GM21423 (cell line): Measurements from ENCODE around the gene ARHGAP28.
"Not testable (repeated sequence)": the region's sequence is repeated elsewhere in the genome, so short reads cannot be mapped to it uniquely, and the experiment has no call there.

ENCODE experiments used
- ATAC-seq: cut with Tn5 transposase; IDR thresholded peaks from one replicate; pipeline ENCODE4 v1.9.1; 2021; ENCODE audit warnings: mild to moderate bottlenecking, moderate library complexity; ENCODE audit not compliant: unreplicated experiment

Gene ARHGAP28

DNA sequence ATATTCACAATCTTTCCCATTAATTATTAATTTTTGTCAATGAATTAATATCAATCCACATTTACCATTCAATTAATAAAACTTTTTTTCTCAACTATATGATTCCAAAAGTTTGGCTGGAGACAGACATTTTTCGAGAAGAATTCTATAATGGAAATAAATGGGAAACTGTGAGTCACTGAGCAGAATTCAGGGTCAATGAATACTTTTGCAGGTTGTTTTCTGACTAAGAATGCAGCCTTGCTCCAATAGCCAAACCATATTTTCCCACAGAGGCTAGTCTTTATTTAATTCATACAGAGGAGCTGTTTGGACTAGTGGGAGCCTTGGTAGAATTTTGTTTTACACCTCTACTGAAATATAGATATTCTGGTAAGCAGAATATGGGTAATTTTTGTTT lies 82.3 kb downstream of the ARHGAP28 start:
- ATAC-seq = no peak

- ATAC-seq = no peak
Measured at GRCh38 chr18:6814882-6815425, 85.4 kb downstream of the ARHGAP28 start.

- no peak for ATAC-seq
Measured at GRCh38 chr18:6816154-6816553, 86.6 kb downstream of the ARHGAP28 start.

- no peak for ATAC-seq
Measured at GRCh38 chr18:6819332-6819731, 89.8 kb downstream of the ARHGAP28 start.

- ATAC-seq = no peak
Measured at GRCh38 chr18:6820314-6820713, 90.8 kb downstream of the ARHGAP28 start.

DNA sequence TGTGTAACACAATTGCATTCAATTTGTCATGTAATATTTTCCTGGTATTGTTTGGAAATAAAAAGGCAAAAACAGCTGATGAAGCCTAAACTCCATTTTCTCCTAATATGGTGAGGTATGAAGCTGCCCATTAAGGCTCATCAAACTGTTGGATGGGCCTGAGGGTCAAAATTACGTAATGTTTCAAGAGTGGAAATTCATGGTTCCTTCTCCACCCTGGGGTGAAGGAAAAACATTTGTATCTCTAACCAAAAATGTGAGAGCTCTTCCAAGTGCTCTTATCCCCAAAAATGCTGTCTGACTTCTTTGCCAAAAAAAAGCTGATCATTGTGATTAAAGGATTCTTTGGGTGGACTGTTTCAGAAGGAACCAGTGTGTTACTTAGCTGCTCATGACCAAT lies 91.8 kb downstream of the ARHGAP28 start:
- no peak for ATAC-seq

- not testable (repeated sequence) for ATAC-seq
Measured at GRCh38 chr18:6827161-6827560, 97.6 kb downstream of the ARHGAP28 start.

DNA sequence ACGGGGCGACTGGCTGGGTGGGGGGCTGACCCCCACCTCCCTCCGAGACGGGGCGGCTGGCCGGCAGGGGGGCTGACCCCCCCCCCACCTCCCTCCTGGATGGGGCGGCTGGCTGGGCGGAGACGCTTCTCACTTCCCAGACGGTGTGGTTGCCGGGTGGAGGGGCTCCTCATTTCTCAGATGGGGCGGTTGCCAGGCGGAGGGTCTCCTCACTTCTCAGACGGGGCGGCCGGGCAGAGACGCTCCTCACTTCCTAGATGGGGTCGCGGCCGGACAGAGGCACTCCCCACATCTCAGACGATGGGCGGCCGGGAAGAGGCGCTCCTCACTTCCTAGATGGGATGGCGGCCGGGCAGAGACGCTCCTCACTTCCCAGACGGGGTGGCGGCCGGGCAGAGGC lies 98.0 kb downstream of the ARHGAP28 start:
- ATAC-seq = not testable (repeated sequence)

GRCh38 chr18:6830916-6831315 lies 101.4 kb downstream of the ARHGAP28 start:
- no peak for ATAC-seq

DNA sequence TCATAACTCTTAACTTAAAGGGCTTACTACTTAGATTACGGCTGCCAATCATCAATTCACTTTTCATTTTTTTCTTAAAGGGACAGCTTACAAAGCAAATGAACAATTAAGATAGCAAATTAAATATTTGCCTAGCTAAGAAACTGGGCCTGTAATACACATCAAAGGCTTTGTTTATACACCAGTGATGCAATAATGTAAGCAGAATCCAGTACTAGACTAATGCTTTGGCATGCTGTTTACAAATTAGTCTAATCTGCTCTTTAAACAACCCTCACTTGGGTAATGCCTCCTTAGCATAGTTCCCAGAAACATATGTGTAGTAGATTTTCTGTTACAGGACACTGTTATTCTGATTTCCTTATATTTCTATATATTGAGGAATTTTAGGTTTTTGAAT lies 105.8 kb downstream of the ARHGAP28 start:
- ATAC-seq = no peak

DNA sequence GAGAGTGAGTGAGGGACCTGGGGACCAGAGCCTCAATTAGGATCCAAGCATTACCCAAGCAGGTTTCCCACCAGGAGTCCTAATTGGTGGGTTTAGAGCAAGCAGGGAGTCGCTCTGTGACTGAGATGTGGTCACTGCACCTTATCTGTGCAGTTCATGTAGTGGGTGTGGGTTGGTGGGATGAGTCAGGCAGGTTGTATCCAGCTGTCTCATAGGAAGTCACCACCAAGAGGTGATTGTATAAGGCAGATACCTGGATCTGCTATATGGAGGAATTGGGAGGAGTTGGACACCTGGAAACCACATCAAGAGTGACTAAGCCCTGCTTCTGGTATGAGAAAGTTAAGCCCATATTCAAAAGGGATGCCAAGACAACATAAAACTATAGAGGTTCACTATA lies 106.8 kb downstream of the ARHGAP28 start:
- ATAC-seq = no peak

DNA sequence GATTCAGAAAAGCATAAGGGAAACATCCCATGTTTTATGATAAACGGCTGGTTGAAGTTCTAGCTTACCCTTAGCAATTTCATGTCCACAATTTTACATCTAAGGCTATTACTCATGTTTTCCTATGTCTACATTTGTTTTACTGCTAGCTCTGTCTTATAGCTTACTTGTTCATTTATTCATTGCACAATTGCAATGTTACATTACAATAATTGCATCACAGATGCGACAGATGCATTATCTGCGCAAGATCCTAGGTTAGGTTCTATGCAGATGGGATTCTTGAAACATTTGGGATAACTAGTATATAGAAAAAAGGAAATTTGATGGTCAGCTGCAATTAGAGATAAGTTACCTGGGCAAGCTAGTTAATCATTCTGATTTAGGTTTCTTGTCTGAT lies 108.4 kb downstream of the ARHGAP28 start:
- ATAC-seq = no peak

GRCh38 chr18:6842081-6842480 lies 112.6 kb downstream of the ARHGAP28 start:
- no peak for ATAC-seq

- ATAC-seq = no peak
Measured at GRCh38 chr18:6843308-6843707, 113.8 kb downstream of the ARHGAP28 start.

DNA sequence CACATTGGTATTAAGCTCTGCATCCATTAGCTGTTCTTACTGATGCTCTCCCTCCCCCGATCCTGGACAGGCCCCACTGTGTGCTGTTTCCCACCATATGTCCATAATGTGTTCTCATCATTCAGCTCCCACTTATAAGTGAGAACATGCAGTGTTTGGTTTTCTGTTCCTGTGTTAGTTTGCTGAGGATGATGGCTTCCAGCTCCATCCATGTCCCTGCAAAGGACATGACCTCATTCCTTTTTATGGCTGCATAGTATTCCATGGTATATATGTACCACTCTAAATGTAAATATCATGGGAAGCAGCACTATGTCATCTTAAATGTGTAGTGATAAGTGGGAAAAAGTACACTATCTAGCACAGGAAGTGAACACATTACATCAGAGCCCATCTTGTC lies 116.0 kb downstream of the ARHGAP28 start:
- not testable (repeated sequence) for ATAC-seq

DNA sequence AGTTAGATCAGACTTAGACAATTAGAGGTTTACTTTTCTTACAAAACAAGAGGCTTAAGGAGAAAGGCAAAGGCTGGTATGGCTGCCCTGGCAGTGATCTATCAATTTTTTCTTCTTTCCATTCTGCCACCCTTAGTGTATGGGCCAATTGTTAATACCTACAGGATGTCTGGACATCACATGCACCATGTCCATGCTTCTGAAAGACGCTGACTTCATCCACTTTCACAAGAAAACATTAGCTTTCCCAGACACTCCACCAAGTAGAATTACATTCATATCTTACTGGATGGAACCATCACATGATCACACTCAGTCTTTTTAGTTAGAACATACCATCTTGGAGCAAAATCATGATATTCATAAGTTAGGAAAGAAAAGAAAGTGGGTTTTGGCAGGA lies 120.9 kb downstream of the ARHGAP28 start:
- no peak for ATAC-seq

DNA sequence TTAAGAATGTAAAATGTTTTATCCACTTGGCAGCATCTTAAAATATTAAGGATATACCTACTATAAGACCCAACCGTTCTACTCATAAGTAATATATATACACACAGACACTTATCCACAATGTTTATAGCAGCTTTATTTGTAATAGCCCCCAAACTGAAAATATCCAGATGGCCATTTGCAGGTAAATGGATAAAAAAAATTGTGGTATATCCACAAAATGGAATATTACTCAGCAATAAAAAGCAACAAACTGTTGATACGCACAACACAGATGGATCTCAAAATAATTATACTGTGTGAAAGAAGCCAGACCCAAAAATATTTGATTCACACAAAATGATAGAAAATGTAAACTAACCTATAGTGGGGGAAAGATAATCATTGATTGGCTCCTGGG lies 122.0 kb downstream of the ARHGAP28 start:
- no peak for ATAC-seq

GRCh38 chr18:6854811-6855210 lies 125.3 kb downstream of the ARHGAP28 start:
- no peak for ATAC-seq

DNA sequence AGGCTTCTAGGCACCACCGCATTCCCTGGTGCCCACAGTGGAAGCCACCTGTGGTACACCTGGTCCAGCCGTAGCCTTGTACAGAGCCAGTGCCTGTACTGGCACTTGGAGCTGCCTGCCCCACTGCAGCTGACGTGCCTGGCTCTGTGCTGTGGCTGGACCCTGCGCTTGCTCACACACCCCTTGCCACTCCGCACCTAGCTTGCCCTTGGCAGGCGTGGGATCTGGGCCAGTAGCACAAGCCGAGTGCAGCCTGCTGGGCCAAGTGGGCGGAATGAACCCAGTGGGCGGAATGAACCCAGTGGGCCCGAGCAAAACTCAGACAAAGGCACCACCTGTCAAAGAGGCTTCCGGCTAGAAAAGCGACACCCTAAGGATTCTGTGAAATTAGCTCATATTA lies 126.3 kb downstream of the ARHGAP28 start:
- ATAC-seq = no peak

GRCh38 chr18:6857300-6857699 lies 127.8 kb downstream of the ARHGAP28 start:
- ATAC-seq = no peak

DNA sequence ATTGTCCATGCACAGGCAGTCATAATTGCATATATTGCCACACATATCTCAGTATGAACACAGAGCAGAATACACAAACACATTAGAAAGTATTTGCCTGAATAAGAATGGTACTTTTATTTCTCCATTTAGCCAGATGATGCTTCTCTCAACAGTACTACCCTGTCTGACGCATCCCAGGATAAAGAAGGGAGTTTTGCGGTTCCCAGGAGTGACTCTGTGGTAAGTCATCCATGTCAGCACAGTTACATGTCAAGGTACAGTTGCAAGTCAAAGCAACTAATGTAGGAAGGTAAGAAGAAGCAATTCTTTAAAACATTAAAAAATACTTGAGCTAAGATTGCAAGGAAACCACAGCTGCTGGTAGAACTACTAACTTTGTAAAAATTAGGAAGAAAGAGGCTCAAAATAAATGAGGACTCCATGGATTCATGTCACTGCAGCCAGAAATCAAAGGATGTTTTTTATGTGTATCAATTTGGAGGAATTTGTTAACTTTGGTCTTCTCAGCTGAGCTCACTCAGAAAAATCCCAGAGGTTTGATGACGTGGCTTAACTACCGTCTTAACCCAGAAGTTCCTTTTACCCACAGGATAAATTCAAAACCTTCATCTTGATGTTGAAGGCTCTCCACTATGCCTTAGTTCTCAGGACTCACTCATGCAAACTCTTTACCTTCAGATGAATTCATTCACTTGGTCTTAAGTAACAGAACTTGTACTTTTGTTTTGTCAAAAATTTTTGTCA lies 130.3 kb downstream of the ARHGAP28 start:
- no peak for ATAC-seq

DNA sequence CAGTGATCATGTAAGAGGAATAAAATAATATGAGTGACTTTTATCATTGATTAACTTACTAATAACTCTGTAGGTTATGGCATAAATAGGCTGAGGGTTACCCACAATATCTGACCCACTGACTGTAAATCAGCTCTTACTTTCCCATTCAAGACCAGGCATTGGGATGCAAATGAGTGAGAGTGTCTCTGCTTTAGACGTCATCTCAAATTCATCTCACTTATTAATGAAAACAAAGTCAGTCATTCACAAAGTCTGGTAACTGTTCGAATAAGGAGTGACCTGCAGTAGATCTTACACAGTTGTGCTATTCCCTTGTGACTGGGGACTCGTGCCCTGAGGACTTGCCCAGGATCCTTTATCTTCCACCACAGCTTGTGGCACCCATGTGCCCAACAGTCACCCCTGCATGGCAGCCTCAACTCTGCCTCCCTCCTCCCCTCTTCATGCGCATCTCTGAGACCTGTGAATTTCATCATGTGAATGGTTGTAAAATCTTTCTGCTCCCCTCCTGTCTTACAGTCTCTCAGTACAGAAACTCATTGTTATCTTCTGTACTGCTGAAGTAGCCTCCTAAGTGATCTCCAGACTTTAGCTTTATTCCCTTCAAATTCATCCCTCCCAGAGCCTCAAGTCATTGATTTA lies 131.4 kb downstream of the ARHGAP28 start:
- ATAC-seq = no peak
